Activated effector memory CD4-positive, alpha-beta T cell treated with anti-CD3 and anti-CD28 coated beads, Interleukin-2, amount 50 U/mL, for 16 hours (primary cell): ENCODE results near the gene TTC8.
"Not testable (repeated sequence)": the region's sequence is repeated elsewhere in the genome, so short reads cannot be mapped to it uniquely, and the experiment has no call there.

ENCODE experiments used
- DNase-seq: peaks from one replicate; pipeline ENCODE4 v3.0.0-alpha.2; 2020

The TTC8 gene

DNA sequence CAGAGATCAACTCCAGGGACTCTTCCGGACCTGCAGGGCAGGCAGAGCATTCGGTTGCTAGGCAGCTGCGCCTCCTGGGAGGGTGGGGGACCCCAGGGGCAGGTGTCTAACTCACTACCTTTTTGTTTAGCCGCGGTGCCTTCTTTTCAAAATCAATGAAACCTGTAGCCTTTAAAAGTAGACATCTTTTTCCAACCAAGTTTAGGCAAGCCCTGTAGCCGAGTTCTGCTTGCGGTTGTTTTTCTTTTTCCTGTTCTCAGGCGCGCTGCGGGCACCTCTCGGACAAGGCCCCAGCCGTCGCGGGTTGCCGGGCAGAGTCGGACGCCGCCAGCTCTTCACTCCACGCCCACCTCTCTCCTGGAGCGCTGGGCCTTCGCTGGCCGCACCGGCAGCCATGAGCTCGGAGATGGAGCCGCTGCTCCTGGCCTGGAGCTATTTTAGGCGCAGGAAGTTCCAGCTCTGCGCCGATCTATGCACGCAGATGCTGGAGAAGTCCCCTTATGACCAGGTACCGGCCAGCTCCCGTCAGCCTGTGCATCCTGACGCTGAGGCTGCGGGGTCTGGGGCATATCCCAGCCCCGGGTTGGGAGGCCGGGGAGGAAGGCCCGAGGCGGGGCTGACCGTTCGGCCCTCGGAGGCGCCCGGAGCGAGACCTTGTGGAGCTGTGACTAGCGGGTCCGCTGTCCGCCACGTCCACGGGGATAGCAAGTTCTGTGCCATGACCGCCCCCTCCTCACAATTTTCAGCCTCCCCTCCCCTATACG is at the start of gene TTC8:
Gene TTC8 (plus strand): TSS at position 338 of the 764 bp plus-strand sequence. CDS start 57 bp downstream, at position 395.
- peak; percentile 92 for DNase-seq

GRCh38 chr14:88775532-88775931 is 48.9 kb upstream of the TTC8 start:
- no peak for DNase-seq

- DNase-seq = no peak
These were observed 38.5 kb upstream of the TTC8 start for GRCh38 chr14:88785911-88786310.

DNA sequence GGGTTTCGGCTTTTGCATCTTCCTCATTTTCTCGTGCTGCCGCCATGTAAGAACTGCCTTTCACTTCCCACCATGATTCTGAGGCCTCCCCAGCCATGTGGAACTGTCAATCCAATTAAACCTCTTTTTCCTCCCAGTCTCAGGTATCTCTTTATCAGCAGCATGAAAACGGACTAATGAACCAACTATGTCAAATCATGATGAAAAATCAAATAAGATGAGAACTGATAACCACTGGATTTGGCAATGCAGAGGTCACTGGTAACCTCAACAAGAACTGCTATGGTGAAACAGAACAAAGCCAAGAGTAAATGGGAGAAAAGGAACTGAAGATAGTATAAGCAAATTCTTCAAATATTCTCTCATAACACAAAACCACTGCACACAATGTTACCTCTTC is 37.7 kb upstream of the TTC8 start:
- DNase-seq = no peak

- not testable (repeated sequence) for DNase-seq
These were observed 34.9 kb upstream of the TTC8 start for GRCh38 chr14:88789573-88789972.

DNA sequence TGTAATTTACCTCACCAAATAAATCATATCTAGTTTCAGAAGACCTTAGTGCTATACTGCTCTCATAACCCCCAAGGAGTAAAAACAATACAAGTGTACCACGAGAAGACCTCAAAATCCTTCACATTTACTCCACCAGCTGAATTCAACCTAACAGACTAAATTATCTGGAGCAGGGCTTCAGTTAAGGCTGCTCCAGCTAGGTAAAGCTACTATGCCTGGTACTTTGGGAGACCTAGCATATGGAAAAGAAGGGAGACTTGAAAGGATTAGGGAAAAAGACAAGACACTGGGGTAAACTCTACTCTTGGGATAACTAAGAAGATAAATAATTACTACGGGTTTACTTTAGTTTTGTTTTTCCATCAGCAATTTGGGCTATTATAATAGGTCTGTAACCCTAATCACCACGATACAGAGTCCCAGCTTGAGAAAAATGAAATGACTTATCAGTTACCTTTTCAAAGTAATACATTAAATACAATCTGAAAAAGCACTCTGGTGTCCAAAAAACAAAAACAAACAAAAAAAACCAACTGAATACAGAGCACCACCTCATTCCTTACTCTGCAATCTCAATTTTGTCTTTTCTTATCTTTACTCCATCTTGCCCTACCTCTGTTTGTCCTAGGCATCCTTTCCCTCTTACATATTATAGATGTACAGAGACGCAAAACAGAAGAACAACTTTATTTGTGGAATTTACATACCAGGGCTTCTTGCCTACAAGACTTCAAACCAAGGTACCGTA is 33.8 kb upstream of the TTC8 start:
- no peak for DNase-seq

GRCh38 chr14:88791252-88791621 is 33.2 kb upstream of the TTC8 start:
- no peak for DNase-seq

DNA sequence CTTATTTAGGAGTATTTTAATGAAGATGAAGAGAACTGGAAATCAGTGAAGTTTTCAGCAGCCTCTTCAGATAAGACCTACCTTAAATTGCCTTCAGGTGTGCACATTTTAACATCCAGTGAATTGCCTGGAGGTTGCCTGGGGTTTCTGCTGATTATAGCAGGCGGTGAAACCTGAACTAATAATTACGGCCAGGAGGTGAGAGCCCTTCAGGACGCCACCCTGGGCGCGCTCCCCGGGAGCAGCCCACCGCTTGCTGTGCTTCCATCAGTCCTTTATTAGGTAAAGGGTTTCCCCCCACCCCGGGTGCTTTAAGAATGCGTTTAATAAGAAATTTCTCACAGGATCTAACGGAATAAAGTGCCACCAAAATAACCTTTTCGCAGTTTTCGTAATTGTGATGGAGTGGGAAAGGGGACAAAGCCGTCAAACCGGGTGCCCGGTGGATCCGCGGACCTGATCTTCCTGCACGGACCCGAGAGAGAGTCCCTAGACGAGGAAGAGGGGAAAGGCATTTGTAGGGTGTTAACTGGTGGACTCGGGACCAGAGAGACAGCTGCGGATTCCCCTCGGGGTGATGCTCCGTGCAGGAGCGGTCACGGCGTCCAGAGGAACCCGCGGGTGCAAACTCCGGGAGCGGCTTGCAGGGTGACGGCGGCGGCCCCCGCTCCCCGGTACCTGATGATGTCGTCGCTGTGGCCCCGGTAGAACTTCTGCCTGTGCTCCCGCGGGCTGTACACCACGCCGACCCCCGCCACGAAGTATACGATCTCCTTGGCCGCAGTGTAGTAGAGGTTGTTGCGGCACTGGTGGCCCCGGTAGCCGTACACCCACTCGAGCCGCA is 32.6 kb upstream of the TTC8 start:
- no peak for DNase-seq

DNA sequence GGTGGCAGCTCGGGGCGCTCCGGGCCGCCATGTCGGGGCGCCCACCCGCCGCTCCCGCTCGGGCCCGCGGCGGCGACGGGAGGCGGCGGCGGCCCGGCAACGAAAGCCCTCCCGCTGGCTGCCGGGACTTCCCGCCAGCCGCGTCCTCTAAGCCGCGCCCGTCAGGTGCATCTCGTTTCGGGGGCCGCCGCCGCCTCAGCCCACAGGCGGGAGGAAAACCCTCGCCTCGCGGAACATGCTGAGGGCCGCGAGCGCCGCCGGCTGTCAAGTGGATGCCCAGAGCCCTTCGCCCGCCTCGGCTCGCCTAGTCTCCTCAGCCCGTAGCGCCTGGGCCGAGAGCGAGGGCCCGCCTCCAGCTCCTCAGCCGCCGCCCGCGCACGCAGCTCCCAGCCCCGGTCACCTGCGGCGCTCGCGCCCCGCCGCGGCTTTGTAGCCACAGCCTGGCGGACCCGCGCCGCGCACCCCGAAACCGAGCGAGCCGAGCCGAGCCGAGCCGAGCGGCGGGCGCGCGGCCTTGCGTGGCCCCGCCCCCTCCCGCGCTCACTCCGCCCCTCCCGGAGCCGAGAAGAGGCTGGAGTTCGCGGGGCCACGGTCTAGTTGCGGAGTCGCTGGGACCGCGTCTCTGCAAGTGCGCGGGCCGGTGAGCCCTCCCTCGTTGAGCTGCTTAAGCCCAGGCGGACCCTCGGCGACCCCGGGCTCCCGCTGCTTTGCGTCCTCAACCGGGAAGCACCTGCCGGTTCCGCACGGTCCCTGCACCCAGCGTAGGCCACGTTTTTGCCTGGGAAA is 31.8 kb upstream of the TTC8 start, which contains the start of gene EML5:
Gene EML5 (minus strand): TSS at position 481 of the 786 bp plus-strand sequence. CDS start 450 bp downstream, at position 31.
- DNase-seq = peak; percentile 93

- no peak for DNase-seq
These were observed 31.2 kb upstream of the TTC8 start for GRCh38 chr14:88793259-88793625.

GRCh38 chr14:88798156-88798555 is 26.3 kb upstream of the TTC8 start:
- no peak for DNase-seq

- no peak for DNase-seq
These were observed 24.9 kb upstream of the TTC8 start for GRCh38 chr14:88799522-88799921.

DNA sequence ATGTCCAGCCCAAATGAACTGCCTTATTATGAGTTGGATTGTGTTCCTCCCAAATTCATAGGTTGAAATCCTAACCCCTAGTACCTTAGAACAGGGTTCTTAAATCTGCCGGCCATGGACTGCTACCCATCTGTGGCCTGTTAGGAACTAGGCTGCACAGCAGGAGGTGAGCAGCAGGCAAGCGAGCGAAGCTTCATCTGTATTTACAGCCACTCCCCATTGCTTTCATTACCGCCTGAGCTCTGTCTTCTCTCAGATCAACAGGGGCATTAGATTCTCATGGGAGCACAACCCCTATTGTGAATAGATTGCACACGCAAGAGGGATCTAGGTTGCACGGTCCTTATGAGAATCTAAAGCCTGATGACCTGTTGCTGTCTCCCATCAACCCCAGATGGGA is 21.9 kb upstream of the TTC8 start:
- DNase-seq = no peak

DNA sequence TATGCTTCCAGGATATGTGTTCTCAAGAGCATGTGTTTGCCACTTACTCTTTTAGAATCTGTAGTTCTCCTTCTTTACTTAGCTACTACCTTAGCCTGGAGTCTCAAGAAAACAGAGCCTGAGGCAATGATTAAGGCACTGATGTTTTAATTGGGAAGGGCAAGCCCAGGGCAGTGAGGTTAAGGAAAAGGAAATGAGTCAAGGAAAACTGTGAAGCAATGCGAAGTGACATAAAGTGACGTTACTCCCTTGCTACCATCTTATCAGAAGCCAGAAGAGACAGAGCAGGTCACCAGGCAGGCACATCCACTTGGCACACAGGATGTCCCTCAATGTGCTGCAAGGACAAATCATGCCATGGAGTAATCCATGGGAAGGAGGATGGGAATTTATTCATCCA is 20.4 kb upstream of the TTC8 start:
- DNase-seq = no peak

DNA sequence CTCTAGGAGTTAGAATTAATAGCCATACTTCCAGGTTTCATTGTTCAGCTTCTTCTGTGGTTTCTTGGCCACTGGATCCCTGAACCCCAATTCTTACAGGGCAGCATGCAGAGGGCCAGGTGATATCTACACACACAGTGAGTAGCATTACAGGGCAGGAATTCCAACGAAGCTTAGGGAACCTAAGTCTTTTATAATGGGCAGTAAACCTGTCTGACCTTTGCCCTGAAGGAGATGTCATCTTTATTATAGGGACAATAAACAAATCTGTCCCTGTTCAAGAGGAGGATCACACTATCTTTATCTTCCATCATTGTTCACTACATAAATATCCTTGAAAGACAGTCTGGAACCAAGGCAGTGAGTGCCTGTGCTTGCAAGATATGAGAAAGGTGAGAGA is 20.0 kb upstream of the TTC8 start:
- no peak for DNase-seq

- DNase-seq = no peak
These were observed 16.1 kb upstream of the TTC8 start for GRCh38 chr14:88808359-88808758.

DNA sequence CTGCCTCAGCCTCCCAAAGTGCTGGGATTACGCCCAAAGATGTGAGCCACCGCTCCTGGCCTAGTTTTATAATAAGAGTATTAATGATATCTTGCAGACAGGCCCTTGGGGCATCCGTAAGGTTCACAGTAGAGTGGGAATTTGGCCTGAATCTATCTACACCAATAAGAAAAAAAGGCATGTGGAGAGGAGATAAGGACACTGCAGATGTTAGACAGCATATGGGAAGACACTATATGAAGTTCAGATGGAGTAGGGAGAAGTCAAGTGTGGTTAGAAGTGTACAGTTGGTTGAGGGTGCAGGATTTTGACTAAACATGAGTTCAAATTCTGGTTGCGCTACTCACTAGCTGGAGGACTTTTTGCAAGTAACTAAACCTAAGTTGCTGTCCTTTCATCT is 8.5 kb upstream of the TTC8 start:
- DNase-seq = no peak

GRCh38 chr14:88818018-88818417 is 6.4 kb upstream of the TTC8 start:
- DNase-seq = no peak

GRCh38 chr14:88819674-88820073 is 4.8 kb upstream of the TTC8 start:
- DNase-seq = not testable (repeated sequence)

- DNase-seq = no peak
These were observed 3.1 kb upstream of the TTC8 start for GRCh38 chr14:88821378-88821777.

DNA sequence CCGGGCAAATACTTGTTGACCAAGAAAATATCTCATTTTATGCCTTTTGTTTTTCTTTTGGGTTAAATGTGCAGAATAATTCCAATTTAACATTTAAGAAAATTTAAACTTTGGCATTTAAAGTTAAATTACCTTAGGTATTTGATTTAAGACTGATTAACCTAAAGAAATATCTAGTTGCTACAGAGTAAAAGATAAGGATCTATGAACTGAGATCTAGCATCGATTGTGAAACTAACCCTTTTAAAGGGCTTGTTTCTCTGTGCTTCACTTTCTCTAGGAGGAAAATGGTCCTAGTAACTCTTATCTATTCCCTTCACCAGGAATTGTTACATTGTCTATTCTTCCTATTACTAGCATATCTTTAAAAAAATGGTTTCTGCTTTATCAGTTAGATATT is 2.6 kb upstream of the TTC8 start:
- no peak for DNase-seq

- DNase-seq = no peak
These were observed 510 bp upstream of the TTC8 start for GRCh38 chr14:88823968-88824313.

DNA sequence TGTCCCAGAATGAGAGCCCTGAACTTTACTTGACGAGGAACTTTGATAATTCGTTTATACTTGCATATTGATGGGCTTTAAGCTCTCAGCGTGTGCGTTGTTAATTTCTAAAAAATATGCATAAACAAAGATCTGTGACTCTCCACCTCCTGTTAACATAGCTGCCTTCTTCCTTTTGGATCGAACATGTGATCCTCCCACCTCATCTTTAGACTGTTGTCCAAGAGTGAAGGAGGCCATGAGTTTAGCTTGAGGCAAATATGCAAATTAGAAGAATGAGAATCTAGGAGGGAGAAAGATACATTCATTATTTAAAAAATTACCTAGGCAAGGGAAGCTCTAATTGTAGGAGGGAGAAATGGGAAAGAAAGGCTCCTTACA is 617 bp downstream of the TTC8 start:
- DNase-seq = no peak
